Esophagus (tissue), 2 donors: ENCODE data around the gene SLC49A3. TPM values are rescaled to one million over a fixed set of nuclear protein-coding genes. Genes with fewer than 3 reads are reported as not detected.

ENCODE experiments used
- H3K27ac ChIP-seq, 2 donors: one replicate each; pipeline ENCODE4 v1.5.1; 2013; ENCODE audit warnings: low read depth in 2 of 2, mild to moderate bottlenecking in 2 of 2, inconsistent platforms in 1 of 2, low read length in 1 of 2, moderate library complexity in 1 of 2
- H3K27me3 ChIP-seq, 2 donors: one replicate each; pipeline ENCODE4 v1.6.1; 2013; ENCODE audit warnings: low read length in 2 of 2, control low read depth in 1 of 2, mild to moderate bottlenecking in 1 of 2; ENCODE audit not compliant: insufficient read depth in 2 of 2, control insufficient read depth in 1 of 2
- H3K36me3 ChIP-seq, 2 donors: one replicate each; pipeline ENCODE4 v1.6.1; 2013; ENCODE audit warnings: low read length in 1 of 2; ENCODE audit not compliant: control insufficient read depth in 2 of 2, insufficient read depth in 2 of 2
- H3K4me1 ChIP-seq, 2 donors: one replicate each; pipeline ENCODE4 v1.6.1; 2013; ENCODE audit warnings: low read length in 1 of 2; ENCODE audit not compliant: control insufficient read depth in 2 of 2, insufficient read depth in 2 of 2
- H3K4me3 ChIP-seq, 2 donors: one replicate each; pipeline ENCODE4 v1.5.1; 2013; ENCODE audit warnings: low read length in 2 of 2, mild to moderate bottlenecking in 2 of 2, low read depth in 1 of 2, moderate library complexity in 1 of 2
- H3K9me3 ChIP-seq, 2 donors: one replicate each; pipeline ENCODE4 v1.6.1; 2013; ENCODE audit warnings: mild to moderate bottlenecking in 2 of 2, low read depth in 1 of 2, low read length in 1 of 2, moderate library complexity in 1 of 2; ENCODE audit not compliant: control insufficient read depth in 2 of 2, insufficient read depth in 1 of 2
- WGBS, 2 donors: extraction: QIAGEN DNeasy Blood & Tissue Kit; methylation state at CpG; one replicate each; pipeline ENCODE4 v1.1.7; 2013; 5-methylcytosine and 5-hydroxymethylcytosine counted together
- polyA plus RNA-seq, 2 donors: library from polyadenylated mRNA; stranded (reverse); fragments of 200-250 nt; gene quantifications; one replicate each; pipeline ENCODE4 v1.2.3, GENCODE V29; 2013
- donor health status: healthy with polysubstance abuse.
- donor health status: Bipolar disorder and iron deficiency.

SLC49A3 gene
- polyA plus RNA-seq, 2 donors: 3.8 to 7.2 TPM

DNA sequence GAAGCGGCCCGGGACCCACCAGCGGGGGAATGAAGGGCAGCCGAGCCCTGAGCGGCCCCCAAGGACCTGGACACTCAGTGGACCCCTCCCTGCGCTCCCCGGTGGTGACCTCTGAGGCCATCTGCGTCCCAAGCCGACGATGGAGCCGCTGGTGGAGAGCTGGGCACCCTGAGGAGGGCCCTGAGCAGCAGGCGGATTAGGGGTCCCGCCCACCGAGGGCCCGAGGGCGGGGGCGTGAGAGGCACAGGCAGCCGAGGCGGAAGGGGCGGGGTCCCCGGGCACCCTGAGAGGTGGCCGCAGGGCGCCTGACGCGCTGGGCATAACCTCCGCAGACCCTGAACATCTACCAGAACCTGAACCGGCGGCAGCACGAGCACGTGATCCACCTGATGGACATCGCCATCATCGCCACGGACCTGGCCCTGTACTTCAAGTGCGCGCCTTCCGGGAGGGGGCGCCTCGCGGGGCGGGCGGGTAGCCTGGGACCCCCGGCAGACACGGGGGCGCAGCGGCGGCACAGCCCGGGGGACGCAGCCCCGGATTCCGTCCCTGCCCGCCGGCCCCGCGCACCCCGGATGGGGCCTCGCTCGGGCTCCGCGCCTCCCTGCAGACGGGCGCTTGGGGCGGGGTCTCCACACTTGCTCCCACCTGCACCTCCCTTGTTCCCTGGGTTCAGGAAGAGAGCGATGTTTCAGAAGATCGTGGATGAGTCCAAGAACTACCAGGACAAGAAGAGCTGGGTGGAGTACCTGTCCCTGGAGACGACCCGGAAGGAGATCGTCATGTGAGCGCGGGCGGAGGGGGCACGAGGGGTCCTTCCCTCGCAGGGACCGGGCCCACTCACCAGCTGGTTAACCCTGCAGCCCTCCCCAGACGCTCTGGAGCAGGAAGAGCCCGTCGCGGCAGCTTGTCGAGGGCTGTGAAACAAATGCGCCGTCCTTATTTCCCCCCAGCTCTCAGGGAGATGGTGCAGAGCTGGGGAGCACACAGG, 25.2 kb downstream of the SLC49A3 start:
- H3K27me3 ChIP-seq: no peaks in the 10 kb centered on the region
- peaks cover 2 to 6% of the 10 kb centered on the region in 2 donors for H3K4me1 ChIP-seq
- WGBS, 2 donors: 3% methylated on average over 59 to 80 of the region's 80 CpGs
- H3K9me3 ChIP-seq: no peaks in the 10 kb centered on the region
- H3K27ac ChIP-seq: no peak overlapping the region
- H3K36me3 ChIP-seq: no peaks in the 10 kb centered on the region
- peak overlapping the region; percentile 45 to 60 for H3K4me3 ChIP-seq

GRCh38 chr4:663046-663437, 25.9 kb downstream of the SLC49A3 start:
- Histone ChIP-seq H3K4me1 (peaks cover 2 to 6% of the 10 kb centered on the region in 2 donors), H3K36me3 (no peaks in the 10 kb centered on the region), H3K27me3 (no peaks in the 10 kb centered on the region), H3K4me3 (peak overlapping the region; percentile 45 to 60), H3K9me3 (no peaks in the 10 kb centered on the region), H3K27ac (no peak overlapping the region)
- 32 to 38% methylated on average over 20 of the region's 20 CpGs for WGBS, 2 donors

DNA sequence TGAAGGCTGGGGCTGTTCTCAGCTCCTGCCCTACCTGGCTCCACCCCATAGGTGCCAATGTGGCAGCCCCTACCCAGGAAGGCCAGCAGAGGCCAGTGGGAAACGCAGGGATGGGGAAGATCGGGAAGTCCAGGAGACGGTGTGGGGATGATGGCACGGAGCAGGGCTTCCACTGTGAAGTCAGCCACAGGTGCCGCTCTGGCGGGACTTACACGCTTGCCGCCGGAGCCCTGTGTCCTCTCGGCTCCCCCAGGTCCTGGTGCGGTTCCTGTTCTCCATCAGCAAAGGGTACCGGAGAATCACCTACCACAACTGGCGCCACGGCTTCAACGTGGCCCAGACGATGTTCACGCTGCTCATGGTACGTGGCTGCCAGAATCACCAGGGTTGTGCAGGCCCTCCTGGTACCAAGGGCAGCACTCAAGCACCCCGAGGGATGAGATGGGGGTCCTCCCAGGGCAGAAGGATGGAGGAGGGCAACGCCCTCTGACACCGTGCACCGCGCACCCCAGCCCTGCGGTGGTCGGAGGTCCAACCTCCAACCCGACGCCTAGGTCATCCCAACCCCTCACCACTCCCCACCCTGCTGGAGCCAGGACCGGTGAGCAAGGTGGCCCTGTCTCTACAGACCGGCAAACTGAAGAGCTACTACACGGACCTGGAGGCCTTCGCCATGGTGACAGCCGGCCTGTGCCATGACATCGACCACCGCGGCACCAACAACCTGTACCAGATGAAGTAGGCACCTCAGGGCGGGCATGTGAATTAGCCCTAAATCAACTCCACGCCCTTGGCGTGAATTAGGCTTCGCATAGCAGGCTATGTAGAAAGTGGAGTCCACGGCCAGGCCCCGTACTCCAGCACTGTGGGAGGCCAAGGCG, 26.8 kb downstream of the SLC49A3 start:
- H3K4me1 ChIP-seq: peaks cover 2 to 8% of the 10 kb centered on the region in 2 donors
- H3K36me3 ChIP-seq: no peaks in the 10 kb centered on the region
- no peak overlapping the region for H3K4me3 ChIP-seq
- H3K27ac ChIP-seq: no peak overlapping the region
- WGBS, 2 donors: 96 to 99% methylated on average over 40 to 42 of the region's 42 CpGs
- H3K27me3 ChIP-seq: no peaks in the 10 kb centered on the region
- H3K9me3 ChIP-seq: no peaks in the 10 kb centered on the region

DNA sequence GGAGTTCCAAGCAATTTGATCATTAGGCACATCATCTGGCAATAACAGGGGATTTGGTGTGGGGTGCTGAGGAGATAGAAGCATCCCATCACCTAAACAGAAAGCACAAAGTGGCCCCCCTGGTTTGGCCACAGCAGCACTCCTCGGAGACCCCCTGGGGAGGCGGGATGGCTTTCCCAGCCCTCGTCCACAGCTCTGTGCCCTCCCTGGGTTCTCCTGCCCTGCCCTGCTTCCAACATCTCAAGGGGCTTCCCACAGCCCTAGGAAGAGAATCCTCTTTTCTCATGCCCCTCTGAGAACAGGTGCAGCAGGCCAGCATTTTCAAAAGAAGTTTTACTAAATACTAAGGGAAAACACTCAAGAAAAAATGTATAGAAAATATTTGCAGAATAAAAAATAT, 27.7 kb downstream of the SLC49A3 start:
- no peaks in the 10 kb centered on the region for H3K27me3 ChIP-seq
- H3K4me3 ChIP-seq: no peak overlapping the region
- 88 to 94% methylated on average over 3 of the region's 3 CpGs for WGBS, 2 donors

DNA sequence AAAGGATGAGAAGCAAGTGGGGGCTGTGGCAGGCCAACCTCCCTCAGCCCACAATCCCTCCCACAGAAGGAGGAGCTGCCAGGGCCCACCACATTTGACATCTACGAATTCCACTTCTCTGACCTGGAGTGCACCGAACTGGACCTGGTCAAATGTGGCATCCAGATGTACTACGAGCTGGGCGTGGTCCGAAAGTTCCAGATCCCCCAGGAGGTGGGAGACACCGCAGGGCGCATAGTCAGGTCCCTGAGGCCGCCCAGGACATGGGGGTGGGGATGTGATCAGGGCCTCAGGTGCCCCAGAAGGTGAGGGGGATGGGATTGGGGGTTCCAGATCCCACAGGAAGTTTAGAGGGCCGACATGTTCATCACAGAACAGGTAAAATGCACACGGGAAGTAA, 28.6 kb downstream of the SLC49A3 start:
- H3K27me3 ChIP-seq: no peaks in the 10 kb centered on the region
- H3K36me3 ChIP-seq: no peaks in the 10 kb centered on the region

More for the DNA sequence above, 27.7 kb downstream of the SLC49A3 start:
- Histone ChIP-seq H3K36me3 (no peaks in the 10 kb centered on the region), H3K4me1 (peaks cover 2 to 8% of the 10 kb centered on the region in 2 donors), H3K9me3 (no peaks in the 10 kb centered on the region), H3K27ac (no peak overlapping the region)

GRCh38 chr4:659851-660250, 29.1 kb downstream of the SLC49A3 start:
- Histone ChIP-seq H3K27ac (no peak overlapping the region), H3K4me1 (peaks cover 2 to 8% of the 10 kb centered on the region in 2 donors), H3K27me3 (no peaks in the 10 kb centered on the region), H3K9me3 (no peaks in the 10 kb centered on the region), H3K36me3 (no peaks in the 10 kb centered on the region), H3K4me3 (no peak overlapping the region)
- WGBS, 2 donors: 85 to 91% methylated on average over 8 of the region's 8 CpGs

More for the DNA sequence above, 28.6 kb downstream of the SLC49A3 start:
- H3K27ac ChIP-seq: no peak overlapping the region
- peaks cover 2 to 8% of the 10 kb centered on the region in 2 donors for H3K4me1 ChIP-seq
- H3K4me3 ChIP-seq: no peak overlapping the region
- WGBS, 2 donors: 91% methylated on average over 10 of the region's 10 CpGs
- no peaks in the 10 kb centered on the region for H3K9me3 ChIP-seq

DNA sequence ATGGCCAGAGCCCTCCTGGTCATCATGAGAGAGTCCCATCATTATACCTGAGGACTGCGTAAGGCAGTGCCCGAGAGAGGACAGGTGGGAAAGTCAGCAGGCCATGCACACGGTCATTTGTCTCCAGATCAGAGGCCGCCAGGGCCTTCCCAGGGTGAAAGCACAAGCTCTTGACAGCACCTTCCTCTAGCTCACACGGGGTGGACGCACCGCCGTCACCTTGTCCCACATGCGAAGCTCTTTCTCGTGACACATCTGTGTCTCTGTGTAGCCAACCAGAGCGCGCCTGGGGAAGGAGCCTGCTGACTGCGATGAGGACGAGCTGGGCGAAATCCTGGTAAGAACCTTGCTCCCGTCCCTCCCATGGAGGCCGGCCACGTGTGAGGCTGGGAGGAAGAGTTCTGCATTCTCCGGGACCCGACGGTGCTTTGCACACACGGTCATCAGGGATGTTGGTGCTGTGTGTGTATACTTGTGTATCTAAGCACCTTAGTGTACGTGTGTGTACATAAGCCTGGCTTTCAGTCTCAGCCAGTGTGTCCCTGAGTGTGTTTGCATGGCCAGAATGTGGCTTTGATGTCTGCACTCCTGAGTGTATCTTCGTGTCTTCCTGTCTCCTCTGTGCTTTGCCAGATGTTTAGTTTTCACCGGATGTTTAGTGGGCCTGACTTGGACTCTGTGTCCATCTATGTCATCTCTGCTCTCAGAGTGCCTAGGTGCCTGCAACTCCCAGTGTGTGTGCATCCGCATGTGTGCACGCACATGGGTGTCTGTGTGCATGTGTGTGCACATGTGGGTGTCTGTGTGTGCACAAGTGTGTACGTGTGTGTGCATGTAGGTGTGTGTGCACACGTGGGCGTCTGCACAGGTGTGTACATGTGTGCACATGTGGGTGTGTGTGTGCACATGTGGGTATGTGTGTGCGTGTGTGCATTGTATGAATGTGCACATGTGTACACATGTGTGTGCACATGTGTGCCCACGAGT, 30.0 kb downstream of the SLC49A3 start:
- Histone ChIP-seq H3K4me3 (no peak overlapping the region), H3K36me3 (no peaks in the 10 kb centered on the region), H3K4me1 (peaks cover 2 to 11% of the 10 kb centered on the region in 2 donors), H3K27ac (no peak overlapping the region), H3K9me3 (no peaks in the 10 kb centered on the region), H3K27me3 (no peaks in the 10 kb centered on the region)
- WGBS, 2 donors: 90 to 92% methylated on average over 32 of the region's 32 CpGs

DNA sequence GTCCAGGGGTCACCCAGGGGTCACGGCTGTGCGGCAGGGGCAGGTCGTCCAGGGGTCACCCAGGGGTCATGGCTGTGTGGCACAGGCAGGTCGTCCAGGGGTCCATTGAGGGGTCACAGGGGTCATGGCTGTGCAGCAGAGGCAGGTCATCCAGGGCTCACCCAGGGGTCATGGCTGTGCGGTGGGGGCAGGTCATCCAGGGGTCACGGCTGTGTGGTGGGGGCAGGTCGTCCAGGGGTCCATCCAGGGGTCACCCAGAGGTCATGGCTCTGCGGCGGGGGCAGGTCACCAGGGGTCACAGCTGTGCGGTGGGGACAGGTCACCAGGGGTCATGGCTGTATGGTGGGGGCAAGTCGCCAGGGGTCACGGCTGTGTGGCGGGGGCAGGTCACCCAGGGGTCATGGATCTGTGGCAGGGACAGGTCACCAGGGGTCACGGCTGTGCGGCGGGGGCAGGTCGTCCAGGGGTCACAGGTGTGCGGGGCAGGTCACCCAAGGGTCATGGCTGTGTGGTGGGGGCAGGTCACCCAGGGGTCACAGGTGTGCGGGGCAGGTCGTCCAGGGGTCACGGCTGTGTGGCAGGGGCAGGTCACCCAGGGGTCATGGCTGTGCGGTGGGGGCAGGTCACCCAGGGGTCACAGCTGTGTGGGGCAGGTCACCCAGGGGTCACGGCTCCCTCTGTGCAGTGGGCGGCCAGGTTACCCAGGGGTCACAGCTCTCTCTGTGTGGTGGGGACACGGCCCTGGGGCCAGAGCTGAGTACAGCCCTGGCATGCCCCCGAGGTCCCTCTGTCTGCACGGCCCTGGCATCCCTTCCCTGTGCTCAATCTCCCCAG, 30.9 kb downstream of the SLC49A3 start:
- H3K4me3 ChIP-seq: no peak overlapping the region

More for the DNA sequence above, 30.9 kb downstream of the SLC49A3 start:
- Histone ChIP-seq H3K4me1 (peaks cover under 1 to 5% of the 10 kb centered on the region in 2 donors), H3K36me3 (no peaks in the 10 kb centered on the region), H3K9me3 (no peaks in the 10 kb centered on the region), H3K27ac (no peak overlapping the region), H3K27me3 (no peaks in the 10 kb centered on the region)
- WGBS, 2 donors: 78 to 81% methylated on average over 26 to 27 of the region's 27 CpGs
